Measurements from ENCODE around the gene SH3GL1. TPM values are rescaled to one million over a fixed set of nuclear protein-coding genes. Genes with fewer than 3 reads are reported as not detected.

SH3GL1 gene
- total and polyA plus RNA-seq, 9 of the 15 experiments (the other 6 are each of a cell fraction or from before 2014, with no cell fraction given): 1.7 to 75.3 (median 25.7) TPM

DNA sequence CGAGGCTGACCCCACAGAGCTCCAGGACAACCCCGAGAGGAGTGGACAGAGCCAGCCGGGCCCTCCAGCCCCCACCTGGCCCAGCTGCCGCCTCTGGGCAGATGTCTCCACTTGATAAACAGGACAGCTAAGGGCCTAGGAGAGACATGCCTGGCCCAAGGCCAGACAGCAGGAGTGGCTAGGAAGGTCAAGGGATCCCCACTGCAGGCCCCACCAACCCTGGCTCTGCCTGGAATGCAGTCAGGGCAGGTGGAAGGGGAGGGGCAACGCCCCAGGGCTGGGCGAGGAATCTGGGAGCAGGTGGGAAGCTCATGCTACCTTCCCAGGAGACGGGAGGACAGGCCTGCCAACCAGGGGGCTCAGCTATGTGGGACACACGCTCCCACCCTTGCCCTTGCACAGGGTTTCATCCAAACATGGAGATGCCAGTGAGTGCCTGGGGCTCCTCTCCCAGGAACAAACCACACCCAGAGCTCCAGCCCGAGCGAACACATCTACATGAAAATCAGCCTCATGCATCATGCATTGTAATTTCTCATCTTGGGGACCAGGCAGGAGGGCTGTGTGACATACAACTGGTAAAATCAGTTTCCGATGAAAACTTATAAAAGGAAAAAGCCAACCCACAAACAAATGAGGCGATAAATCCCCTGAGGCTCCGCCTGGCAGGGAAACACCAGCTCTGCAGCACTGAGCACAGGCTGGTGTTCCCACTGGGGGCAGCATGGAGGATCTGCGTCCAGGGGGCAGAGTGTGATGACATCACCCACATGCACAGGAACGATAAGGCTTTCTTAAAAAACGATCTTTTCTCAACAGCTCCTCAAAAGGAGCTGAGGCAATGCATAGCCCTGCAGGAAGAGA is 25.0 kb downstream of the SH3GL1 start (continued):
- TF ChIP-seq, protein P1, sequence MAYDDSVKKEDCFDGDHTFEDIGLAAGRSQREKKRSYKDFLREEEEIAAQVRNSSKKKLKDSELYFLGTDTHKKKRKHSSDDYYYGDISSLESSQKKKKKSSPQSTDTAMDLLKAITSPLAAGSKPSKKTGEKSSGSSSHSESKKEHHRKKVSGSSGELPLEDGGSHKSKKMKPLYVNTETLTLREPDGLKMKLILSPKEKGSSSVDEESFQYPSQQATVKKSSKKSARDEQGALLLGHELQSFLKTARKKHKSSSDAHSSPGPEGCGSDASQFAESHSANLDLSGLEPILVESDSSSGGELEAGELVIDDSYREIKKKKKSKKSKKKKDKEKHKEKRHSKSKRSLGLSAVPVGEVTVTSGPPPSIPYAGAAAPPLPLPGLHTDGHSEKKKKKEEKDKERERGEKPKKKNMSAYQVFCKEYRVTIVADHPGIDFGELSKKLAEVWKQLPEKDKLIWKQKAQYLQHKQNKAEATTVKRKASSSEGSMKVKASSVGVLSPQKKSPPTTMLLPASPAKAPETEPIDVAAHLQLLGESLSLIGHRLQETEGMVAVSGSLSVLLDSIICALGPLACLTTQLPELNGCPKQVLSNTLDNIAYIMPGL (CRISPR knock-in tag; IDR thresholded peaks at IDR 0.05): no peak
- TF ChIP-seq HCFC1 (IDR thresholded peaks at IDR 0.05; ENCODE audit: low read depth, low read length) (0 out of 2 replicates have a peak, but pooled peaks have one; percentile 50), XRCC3 (IDR thresholded peaks at IDR 0.05) (no peak), NFATC3 (IDR thresholded peaks at IDR 0.05) (peak; percentile 41; the same call in 1 of the 2 replicates), ZKSCAN8 (CRISPR knock-in tag; IDR thresholded peaks at IDR 0.05) (no peak; the same call in 1 of the 2 replicates), ETS1 (conservative IDR thresholded peaks at IDR 0.05; ENCODE audit: control insufficient read depth, low read depth, low read length) (no peak), CHD1 (IDR thresholded peaks at IDR 0.05; ENCODE audit: low read length) (no peak), ILF3 (IDR thresholded peaks at IDR 0.05; ENCODE audit: borderline replicate concordance) (no peak), PURB (CRISPR knock-in tag; IDR thresholded peaks at IDR 0.05; ENCODE audit: low read depth) (no peak), STAT5B (CRISPR knock-in tag; IDR thresholded peaks at IDR 0.05) (no peak), ZNF217 (CRISPR knock-in tag; IDR thresholded peaks at IDR 0.05) (no peak), XRCC4 (IDR thresholded peaks at IDR 0.05; ENCODE audit: extremely low read depth, insufficient read depth, insufficient read length) (no peak), SMC3 (conservative IDR thresholded peaks at IDR 0.05; ENCODE audit: insufficient read depth, low read depth, low read length) (0 out of 2 replicates have a peak, but pooled peaks have one; percentile 8), SRSF3 (IDR thresholded peaks at IDR 0.05; ENCODE audit: insufficient read depth, low read length) (peak; percentile 78; the same call in 1 of the 2 replicates), ZNF668 (CRISPR knock-in tag; IDR thresholded peaks at IDR 0.05) (no peak), ATF7 (IDR thresholded peaks at IDR 0.05) (peak; percentile 99), SFPQ (IDR thresholded peaks at IDR 0.05; ENCODE audit: low read depth, low read length) (no peak)
- TF ChIP-seq, protein P2, sequence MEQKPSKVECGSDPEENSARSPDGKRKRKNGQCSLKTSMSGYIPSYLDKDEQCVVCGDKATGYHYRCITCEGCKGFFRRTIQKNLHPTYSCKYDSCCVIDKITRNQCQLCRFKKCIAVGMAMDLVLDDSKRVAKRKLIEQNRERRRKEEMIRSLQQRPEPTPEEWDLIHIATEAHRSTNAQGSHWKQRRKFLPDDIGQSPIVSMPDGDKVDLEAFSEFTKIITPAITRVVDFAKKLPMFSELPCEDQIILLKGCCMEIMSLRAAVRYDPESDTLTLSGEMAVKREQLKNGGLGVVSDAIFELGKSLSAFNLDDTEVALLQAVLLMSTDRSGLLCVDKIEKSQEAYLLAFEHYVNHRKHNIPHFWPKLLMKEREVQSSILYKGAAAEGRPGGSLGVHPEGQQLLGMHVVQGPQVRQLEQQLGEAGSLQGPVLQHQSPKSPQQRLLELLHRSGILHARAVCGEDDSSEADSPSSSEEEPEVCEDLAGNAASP (IDR thresholded peaks at IDR 0.05): no peak
- TF ChIP-seq, protein P3, sequence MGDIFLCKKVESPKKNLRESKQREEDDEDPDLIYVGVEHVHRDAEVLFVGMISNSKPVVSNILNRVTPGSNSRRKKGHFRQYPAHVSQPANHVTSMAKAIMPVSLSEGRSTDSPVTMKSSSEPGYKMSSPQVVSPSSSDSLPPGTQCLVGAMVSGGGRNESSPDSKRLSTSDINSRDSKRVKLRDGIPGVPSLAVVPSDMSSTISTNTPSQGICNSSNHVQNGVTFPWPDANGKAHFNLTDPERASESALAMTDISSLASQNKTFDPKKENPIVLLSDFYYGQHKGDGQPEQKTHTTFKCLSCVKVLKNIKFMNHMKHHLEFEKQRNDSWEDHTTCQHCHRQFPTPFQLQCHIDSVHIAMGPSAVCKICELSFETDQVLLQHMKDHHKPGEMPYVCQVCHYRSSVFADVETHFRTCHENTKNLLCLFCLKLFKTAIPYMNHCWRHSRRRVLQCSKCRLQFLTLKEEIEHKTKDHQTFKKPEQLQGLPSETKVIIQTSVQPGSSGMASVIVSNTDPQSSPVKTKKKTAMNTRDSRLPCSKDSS (IDR thresholded peaks at IDR 0.05; ENCODE audit: low read depth, partially characterized antibody): no peak

All from K562 (cell line).